Activated naive CD8-positive, alpha-beta T cell treated with anti-CD3 and anti-CD28 coated beads, Interleukin-2, amount 10 ng/mL, durations not matched to agents 7 days and 5 days (primary cell): ENCODE measurements around the gene POU2AF2. TPM values are rescaled to one million over a fixed set of nuclear protein-coding genes. Genes with fewer than 3 reads are reported as not detected.

Experiments
- ATAC-seq: fragments of 150-1000 bp; cut with Tn5 transposase; one replicate; pipeline ENCODE4 v1.10.0; 2021; ENCODE audit warnings: low read depth, moderate library complexity
- POLR2A ChIA-PET: fragments of 350-600 bp; sonication (Branson Sonifier 250); formaldehyde crosslinking; loops from one replicate; lab custom pipeline; 2021; ENCODE audit warnings: antibody characterized with exemption; lab: Charles Lee
- DNase-seq: peaks from one replicate; pipeline ENCODE4 v3.0.0; 2021
- H3K27ac Mint-ChIP-seq: one replicate; pipeline ENCODE4 v1.8.0; 2022; ENCODE audit warnings: mild to moderate bottlenecking, mixed read lengths
- H3K27me3 Mint-ChIP-seq: one replicate; pipeline ENCODE4 v1.8.0; 2022; ENCODE audit warnings: mild to moderate bottlenecking, moderate library complexity, mixed read lengths
- H3K36me3 Mint-ChIP-seq: one replicate; pipeline ENCODE4 v1.8.0; 2021; ENCODE audit warnings: mild to moderate bottlenecking, mixed read lengths
- H3K4me1 Mint-ChIP-seq: one replicate; pipeline ENCODE4 v1.8.0; 2021; ENCODE audit warnings: mixed read lengths
- H3K4me3 Mint-ChIP-seq: one replicate; pipeline ENCODE4 v1.8.0; 2022; ENCODE audit warnings: mild to moderate bottlenecking, moderate library complexity, mixed read lengths
- H3K9me3 Mint-ChIP-seq: one replicate; pipeline ENCODE4 v1.8.0; 2021; ENCODE audit warnings: mixed read lengths
- total RNA-seq, 2 experiments: library from RNA; stranded (reverse); gene quantifications; one replicate each; pipeline ENCODE4 v1.2.3, GENCODE V29; 2021

Gene POU2AF2
- total RNA-seq, 2 experiments from 2014 or later, result not detected

- Mint-ChIP-seq H3K36me3 (peaks cover 4% of the 10 kb centered on the region), H3K9me3 (peaks cover 3% of the 10 kb centered on the region), H3K4me3 (no peak overlapping the region), H3K4me1 (no peaks in the 10 kb centered on the region), H3K27ac (no peak overlapping the region), H3K27me3 (peaks cover 13% of the 10 kb centered on the region)
- DNase-seq (no peak), ATAC-seq (no peak)
- POLR2A ChIA-PET, result no interaction called here
These were observed 89.3 kb downstream of the POU2AF2 start for GRCh38 chr11:111334532-111335502.

DNA sequence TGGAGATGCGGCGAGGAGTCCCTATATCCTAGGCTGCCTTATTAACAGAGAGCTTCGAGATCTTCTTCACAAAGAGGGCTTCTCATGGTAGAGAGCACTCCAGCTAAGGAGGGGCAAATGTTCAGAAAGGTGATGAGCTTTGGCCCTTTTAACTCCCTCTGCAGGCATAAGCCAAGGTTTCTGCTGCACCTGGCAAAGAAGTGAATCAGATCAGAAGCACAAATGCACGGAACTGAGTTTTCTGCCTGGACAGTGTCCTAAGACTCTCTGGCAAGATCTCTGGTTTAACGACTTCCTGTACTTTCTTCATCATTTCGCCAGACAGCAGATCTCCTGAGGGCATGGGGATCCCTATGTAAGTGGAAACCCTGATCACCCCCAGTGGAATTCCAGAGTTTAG, 90.0 kb downstream of the POU2AF2 start:
- Mint-ChIP-seq H3K27ac (no peak overlapping the region), H3K27me3 (peaks cover 17% of the 10 kb centered on the region), H3K36me3 (peaks cover 4% of the 10 kb centered on the region), H3K4me1 (no peaks in the 10 kb centered on the region), H3K9me3 (peaks cover 6% of the 10 kb centered on the region), H3K4me3 (no peak overlapping the region)
- no peak for ATAC-seq
- POLR2A ChIA-PET, result no interaction called here
- no peak for DNase-seq

Other genes with a start within 250 kb of the POU2AF2 start
- not detected for gene POU2AF3, start 52.8 kb downstream of the POU2AF2 start, total RNA-seq
- 1 to 10 TPM; 1.9 to 2.1 TPM for gene POU2AF1, start 133.6 kb downstream of the POU2AF2 start, total RNA-seq